SK-MEL-5 (cell line): ENCODE measurements around the gene EPB41L5. TPM values are rescaled to one million over a fixed set of nuclear protein-coding genes. Genes with fewer than 3 reads are reported as not detected.
"Not testable (repeated sequence)": the region's sequence is repeated elsewhere in the genome, so short reads cannot be mapped to it uniquely, and the experiment has no call there.

ENCODE experiments used
- DNase-seq: peaks from one replicate; pipeline ENCODE4 v3.0.0-alpha.2; 2016; ENCODE audit warnings: low read depth, low spot score
- in situ Hi-C: cut with HindIII; loops from 2 replicates; pipeline ENCODE4 v1.10.0; 2016; ENCODE audit warnings: low sequenced_read_pairs, high pct_unique_total_duplicates, low pct_unique_long_range_greater_than_20kb
- polyA plus RNA-seq, 2 experiments: library from polyadenylated mRNA; depleted of rRNA; stranded (reverse); fragments of >200 nt; gene quantifications; 2 replicates each; pipeline ENCODE4 v1.2.3, GENCODE V29; 2015
- total RNA-seq: library from RNA; depleted of rRNA; stranded (reverse); fragments of >200 nt; shearing (Covaris generic); gene quantifications from 2 replicates; pipeline ENCODE4 v1.2.3, GENCODE V29; 2014; rRNA removed

Gene EPB41L5
- total RNA-seq: 7.1 and 7.9 TPM in 2 replicates
- 5.0 and 5.7 TPM in 2 replicates for polyA plus RNA-seq (2015; cell fraction: cytosol; rRNA removed)
- polyA plus RNA-seq (2015; cell fraction: nucleus; rRNA removed): 11.5 and 15.1 TPM in 2 replicates

DNA sequence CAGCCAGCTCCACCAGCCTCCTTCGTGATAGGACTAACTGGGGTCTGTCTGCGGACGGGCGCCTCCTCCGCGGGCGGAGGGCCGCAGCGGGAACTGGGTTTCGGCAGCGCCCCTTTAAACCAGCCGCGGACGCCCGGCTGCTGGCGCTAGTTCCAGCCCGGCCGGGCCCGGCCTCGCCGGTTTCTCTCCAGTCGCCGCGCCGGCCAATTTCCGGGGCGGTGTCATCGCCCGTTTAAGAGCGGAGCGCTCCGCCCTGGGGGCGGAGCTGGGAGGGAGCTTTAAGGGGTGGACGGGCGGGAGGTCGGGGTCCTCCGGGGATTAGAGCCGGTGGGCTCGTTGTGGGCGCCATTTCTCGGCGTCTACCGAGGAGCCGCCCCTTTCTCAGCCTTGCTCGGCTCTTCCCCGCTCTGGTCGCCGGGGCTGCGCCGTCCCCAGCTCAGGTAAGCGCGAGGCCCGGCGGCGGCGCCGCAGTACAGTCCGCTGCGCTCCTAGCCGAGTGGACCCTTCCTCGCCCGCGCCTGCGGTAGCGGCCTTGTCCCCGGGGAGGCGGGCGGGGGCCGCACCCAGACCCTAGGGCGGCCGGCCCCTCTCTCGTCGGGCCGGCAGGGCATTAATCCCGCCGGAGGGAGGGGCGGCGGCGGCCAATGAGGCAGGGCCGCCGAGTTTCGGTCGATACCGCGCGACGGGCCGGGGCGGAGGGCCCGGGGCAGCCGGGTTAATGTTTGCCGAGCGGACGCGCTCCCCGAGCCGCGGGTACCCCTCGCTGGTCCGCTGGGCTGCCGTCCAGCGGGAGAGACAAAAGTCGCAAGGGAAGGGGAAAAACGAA is at the start of gene EPB41L5:
TSS of gene EPB41L5 (plus strand) at position 307 of the 826 bp plus-strand sequence. CDS start 6,008 bp downstream, outside the sequence.
- in situ Hi-C loops: no loop called here
- DNase-seq: peak; percentile 89

DNA sequence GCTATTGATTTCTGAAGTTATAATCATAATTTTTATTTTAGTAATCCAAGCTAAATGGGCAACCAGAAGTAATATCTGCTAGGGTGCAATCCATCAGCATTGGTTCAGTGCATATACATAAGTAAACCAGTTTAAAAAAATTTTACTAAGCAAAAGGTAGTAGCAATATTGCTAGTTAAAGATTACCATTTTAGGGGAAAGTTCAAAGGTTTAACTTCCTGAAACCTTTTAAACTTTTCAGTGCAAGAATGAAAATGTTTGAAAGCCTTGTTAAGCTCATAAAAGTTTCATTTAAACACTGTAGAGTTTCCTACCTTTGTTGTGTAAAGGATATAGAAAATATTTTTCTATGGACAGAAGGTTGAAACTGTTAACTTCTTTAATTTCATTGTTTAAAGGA is 31.0 kb upstream of the EPB41L5 start:
- DNase-seq: no peak
- in situ Hi-C loops: no loop called here

DNA sequence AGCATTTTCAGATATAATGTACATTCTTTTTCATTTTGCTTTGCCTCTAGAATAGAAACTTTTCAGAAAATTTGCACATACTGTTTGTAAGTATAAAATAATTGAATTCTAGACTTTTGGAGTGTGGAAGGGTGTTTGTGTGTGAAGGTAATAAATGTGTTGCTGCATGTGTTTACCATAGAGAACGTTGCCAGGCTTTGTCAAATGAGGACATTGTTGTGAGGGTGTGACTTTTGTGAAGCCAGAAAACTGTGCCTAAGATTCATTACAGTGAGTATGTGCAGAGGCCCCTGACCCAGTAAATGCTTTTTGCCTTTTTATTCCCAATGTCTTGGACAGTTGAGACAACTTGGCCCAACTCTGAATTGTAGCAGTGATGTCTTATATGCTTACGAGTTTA is 30.4 kb upstream of the EPB41L5 start:
- in situ Hi-C loops: no loop called here
- DNase-seq: no peak

DNA sequence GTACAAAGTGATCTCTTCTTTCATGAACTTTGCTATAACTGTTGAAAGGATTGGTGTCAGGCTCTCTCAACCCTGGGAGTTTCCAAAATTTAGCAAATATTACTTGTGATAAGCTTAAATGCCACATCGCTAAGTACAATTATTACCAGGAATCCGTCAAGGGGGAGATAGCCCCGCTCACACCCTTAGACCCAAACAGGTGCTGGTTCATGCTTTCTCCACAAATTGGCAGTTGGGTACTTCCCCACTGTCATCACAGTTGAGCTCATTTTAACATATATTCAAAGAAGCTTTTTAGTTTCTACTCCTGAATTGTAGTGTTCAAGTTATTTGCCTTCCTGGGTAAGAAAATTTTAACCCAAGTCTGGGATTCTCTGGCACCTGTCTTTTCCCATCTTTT is 29.8 kb upstream of the EPB41L5 start:
- no peak for DNase-seq
- in situ Hi-C loops: no loop called here

DNA sequence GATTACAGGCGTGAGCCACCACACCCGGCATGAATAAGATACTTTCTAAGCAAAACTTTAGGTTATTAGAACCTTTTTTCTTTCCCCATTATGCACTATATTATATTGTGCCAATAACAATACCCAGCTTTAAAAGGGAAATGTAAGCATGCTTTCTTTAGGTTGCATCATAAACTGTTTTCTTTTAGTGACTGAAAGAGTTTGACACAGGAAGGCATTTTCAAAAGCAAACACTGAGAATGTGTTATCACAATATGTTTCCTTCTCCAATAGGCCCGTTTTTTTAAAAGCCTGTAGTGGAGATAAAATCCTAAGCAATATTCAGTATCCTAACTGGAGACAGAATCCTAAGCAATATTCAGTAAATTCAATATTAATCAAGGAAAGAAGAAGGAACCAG is 16.7 kb upstream of the EPB41L5 start:
- DNase-seq: no peak
- in situ Hi-C loops: no loop called here

DNA sequence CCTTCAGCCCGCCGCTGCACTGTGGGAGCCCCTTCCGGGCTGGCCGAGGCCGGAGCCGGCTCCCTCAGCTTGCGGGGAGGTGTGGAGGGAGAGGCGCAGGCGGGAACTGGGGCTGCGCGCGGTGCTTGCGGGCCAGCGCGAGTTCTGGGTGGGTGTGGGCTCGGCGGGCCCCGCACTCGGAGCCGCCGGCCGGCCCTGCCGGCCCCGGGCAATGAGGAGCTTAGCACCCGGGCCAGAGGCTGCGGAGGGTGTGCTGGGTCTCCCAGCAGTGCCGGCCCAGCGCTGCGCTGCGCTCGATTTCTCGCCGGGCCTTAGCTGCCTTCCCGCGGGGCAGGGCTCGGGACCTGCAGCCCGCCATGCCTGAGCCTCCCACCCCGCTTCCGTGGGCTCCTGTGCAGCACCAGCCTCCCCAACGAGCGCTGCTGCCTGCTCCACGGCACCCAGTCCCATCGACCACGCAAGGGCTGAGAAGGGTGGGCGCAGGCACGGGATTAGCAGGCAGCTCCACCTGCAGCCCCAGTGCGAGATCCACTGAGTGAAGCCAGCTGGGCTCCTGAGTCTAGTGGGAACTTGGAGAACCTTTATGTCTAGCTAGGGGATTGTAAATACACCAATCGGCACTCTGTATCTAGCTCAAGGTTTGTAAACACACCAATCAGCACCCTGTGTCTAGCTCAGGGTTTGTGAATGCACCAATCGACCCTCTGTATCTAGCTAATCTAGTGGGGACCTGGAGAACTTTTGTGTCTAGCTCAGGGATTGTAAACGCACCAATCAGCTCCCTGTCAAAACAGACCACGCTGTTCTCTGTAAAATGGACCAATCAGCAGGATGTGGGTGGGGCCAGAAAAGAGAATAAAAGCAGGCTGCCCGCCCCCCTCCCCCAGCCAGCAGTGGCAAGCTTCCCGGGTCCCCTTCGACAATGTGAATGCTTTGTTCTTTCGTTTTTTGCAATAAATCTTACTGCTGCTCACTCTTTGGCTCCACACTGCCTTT is 15.7 kb upstream of the EPB41L5 start:
- in situ Hi-C loops, DNase-seq: not testable (repeated sequence)

DNA sequence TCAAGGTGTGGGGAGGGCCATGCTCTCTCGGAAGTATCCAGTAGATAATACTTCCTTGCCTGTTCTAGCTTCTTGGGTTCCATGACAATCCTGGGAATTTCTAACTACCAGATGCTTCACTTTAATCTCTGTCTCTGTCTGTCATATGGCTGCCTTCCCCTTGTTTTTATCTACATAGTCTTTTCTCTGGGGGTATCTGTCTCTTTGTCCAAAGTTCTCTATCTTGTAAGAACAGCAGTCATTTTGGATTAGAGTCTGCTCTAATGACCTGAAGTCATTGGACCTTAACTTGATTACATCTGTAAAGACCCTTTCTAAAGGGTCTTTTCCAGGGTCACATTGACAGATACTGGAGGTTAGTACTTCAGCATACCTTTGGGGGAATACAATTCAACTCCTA is 11.4 kb upstream of the EPB41L5 start:
- no peak for DNase-seq
- in situ Hi-C loops: no loop called here

DNA sequence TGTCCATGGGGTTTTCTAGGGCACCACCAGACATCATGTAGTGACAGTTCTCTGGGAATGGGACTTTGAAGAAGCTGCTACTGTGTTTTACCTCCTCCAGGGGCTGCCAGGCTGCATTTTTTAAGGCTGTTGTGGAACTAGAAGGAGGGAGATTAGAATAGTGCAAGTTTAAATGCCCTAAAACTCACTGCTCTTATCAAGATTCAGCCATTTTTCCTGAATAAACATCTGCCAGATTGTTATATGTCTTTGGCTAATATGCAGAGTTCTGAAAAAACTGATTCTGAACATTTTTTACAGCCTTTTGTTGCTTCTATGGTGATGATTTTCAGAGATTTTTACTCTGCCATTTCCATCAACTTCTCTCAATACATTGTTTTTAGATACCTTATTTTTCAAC is 8.6 kb upstream of the EPB41L5 start:
- DNase-seq: no peak
- in situ Hi-C loops: no loop called here

DNA sequence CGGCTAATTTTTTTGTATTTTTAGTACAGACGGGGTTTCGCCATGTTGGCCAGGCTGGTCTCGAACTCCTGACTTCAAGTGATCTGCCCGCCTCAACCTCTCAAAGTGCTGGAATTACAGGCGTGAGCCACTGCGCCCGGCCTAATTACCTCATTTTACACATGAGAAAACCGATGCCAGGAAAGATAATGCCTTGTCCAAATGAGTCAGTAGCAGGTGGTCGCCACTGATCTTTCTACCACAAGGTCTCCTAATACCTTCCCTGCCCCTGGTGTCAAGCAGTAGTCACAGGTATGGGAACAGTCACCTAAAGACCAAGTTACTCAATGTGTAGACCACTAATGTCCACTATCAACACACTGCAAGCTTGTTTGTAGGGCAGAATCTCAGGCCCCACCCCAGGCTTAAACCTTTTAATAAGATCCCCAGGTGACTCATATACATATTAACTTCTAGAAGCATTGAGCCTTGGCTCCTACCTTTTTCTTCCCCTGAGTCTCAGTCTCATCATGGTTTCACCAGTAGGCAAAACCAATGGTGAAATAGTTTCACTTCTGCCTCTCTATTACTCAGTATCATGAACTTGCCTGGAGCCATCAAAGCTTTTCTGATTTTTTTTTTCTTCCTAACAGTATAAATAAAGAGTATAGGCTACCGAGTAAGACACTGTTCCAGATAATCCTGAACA is 6.9 kb upstream of the EPB41L5 start:
- no peak for DNase-seq
- in situ Hi-C loops: no loop called here

DNA sequence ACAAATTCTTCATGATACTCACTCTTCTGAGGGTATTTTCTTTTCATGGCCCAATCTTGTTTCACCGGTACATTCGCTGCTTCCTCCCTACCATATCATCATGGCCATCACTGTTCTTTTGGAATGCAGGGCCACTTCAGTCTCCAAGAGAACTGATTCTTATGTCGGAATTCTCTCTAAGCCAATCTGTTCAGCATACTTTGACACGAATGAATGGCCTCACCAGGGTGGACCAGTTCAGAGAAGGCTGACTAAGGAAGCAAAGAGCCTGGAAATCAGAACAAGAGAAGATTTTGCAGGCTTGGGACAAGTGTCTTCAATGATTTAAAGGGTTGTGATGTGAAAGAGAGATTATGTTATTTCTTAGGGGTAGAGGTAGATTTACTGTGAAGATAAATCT is 5.0 kb upstream of the EPB41L5 start:
- DNase-seq: no peak
- in situ Hi-C loops: no loop called here

DNA sequence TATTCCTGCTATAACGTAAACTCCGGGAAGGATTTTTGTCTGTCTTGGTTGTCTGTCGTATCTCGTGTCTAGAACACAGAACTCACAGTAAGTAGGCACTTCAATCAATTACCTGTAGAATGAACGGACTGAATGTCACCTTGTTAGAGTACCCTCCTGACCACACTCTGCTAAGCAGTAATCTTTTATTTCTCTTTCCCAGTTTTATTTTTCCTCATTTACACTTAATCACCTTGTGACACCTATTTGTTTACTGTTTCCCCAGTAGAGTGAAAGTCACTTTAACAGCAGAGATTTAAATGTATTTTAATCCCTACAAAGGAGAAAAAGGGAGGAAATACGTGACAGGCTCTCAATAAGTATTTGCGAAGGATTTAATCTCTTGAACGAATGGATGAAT is 514 bp upstream of the EPB41L5 start:
- in situ Hi-C loops: no loop called here
- no peak for DNase-seq

DNA sequence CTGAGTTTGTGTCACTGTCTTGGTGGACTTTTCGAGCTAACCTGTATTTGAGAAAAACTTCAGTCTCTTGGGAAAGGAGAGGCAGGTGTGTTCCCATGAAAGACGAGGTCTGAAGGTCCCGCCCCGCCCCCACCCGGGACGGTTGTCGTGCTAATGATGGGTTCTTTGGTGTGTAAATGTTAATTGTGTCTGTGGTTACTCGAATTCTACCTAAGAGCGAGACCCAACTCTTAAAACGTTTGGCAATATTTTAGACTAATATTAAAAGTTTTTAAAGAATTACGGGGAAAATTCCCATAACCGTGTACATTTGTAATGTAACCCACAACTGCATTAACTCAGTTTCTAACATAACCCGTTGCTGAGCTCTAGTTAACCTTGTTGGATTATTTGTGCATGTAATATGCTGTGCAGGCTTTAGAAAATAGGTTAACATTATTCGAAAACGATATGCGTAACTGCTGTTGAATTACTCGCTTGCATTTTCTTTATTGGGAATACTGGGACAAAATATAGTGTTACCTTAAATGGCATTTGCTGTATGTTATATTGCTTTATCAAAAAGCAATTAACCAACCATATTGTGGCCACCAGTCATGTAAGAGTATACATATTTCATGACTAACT is 833 bp downstream of the EPB41L5 start:
- in situ Hi-C loops: no loop called here
- peak; percentile 4 for DNase-seq

DNA sequence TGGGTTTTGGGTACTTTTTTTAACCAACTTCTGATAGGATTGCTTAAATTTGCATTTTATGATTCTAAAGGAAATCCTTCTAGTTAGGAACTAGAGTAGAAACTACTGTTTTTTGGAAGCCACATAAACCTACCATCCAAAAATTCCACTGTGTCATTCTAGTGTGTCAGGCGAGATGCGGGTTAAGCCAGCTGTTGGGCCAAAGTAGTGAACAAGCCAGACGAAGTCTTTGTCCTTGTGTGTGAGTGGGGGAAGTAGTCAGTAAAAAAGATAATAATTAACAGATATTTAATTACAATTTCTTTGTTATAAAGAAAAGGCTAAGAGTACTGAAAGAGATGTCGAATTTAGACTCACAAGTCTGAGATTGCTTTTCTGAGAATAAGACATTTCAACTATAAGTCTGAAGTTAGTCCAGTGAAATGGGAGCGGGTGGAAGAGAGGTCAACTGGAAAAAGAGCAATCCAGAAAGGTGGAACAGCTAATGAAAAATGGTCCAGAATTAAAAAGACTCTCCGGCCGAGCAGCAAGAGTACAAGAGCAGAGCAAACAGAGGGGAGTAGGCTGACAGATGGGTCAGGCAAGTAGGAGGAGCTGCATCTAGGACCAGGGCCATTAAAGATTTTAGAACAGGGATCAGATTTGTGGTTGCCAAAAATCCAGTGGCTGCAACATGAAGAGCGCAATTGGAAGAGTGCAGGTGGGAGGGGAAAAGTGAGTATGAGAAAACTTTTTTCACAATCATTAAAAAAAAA is 1.5 kb downstream of the EPB41L5 start:
- in situ Hi-C loops: no loop called here
- no peak for DNase-seq

DNA sequence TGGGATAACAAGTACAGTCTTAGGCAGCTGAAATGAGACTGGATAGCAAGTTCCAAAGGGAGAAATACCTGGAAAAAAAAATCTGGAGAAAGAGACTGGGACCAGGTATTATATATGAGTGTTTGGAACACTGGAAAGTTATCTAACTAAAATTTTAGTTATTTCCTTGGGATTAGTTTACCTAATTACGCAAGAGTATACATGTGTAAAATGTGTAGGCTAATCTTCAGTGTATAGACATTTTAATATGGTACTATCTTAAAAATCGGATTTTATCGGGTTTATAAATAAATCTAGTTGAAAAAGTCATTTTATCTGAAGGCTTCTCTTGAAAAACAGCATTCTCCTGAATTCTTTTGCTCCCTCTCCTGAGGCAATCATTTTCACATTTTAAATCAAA is 3.9 kb downstream of the EPB41L5 start:
- in situ Hi-C loops: no loop called here
- DNase-seq: no peak

DNA sequence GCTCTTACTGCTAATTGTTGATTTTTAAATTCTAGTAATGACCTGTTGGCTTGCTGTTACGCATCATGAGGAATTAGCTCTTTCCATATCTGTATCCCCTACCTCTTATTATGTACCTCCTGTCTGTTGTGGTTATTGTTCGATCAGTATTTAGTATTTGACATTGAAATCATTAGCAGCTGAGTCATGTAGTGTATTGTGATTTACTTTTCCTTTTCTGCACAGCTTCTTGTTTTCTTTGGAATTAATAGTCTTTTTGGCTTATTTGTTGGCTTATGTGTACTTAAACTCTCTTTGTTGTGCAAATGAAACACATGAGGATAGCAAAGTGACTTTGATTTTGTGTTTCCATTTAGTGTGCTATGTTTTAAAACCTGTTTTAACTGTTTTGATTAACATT is 4.3 kb downstream of the EPB41L5 start:
- no peak for DNase-seq
- in situ Hi-C loops: no loop called here

DNA sequence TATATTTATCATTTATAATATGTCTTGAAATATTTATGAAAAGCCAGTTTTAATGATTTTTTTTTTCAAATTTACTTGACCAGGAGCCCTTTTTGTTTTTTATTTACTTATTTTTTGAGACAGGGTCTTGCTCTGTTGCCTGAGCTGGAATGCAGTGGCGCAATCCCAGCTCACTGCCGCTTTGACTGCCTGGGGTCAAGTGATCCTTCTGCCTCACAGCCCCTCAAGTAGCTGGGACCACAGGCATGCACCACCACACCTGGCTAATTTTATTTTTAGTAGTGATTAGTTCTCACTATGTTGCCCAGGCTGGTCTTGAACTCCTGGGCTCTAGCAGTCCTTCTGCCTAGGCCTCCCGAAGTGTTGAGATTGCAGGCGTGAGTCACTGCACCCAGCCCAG is 5.7 kb downstream of the EPB41L5 start:
- DNase-seq: no peak
- in situ Hi-C loops: no loop called here

DNA sequence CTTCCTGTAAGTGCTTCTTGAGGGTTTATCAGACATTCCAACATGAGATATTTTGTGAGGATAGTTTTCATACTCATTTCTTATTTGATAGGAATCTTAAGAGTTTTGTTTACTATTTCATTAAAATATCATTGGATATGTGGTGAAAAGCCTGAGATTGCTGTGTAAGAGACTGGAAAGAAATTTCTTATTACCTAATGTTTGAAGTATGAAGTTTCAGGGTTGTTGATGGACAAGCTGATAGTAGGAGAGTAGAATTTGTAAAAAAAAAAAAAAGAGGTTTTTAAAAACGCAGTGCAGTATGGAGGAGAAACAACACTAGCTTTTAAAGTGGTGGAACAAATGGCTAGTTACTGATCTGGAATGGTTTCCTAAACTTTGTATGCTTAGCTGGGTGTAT is 7.7 kb downstream of the EPB41L5 start:
- in situ Hi-C loops: no loop called here
- no peak for DNase-seq
